Activated CD4-positive, alpha-beta memory T cell treated with anti-CD3 and anti-CD28 coated beads for 36 hours (primary cell): ENCODE data around the gene ABCC8. TPM values are rescaled to one million over a fixed set of nuclear protein-coding genes. Genes with fewer than 3 reads are reported as not detected.

ENCODE experiments used
- CTCF ChIA-PET: fragments of 350-600 bp; sonication (Branson Sonifier 250); formaldehyde crosslinking; loops from one replicate; lab custom pipeline; 2021; ENCODE audit warnings: antibody characterized with exemption, inconsistent platforms; lab: Charles Lee
- POLR2A ChIA-PET: fragments of 350-600 bp; sonication (Branson Sonifier 250); formaldehyde crosslinking; loops from one replicate; lab custom pipeline; 2021; ENCODE audit warnings: antibody characterized with exemption; lab: Charles Lee
- DNase-seq: peaks from one replicate; pipeline ENCODE4 v3.0.0-alpha.2; 2020
- H3K27ac Mint-ChIP-seq: one replicate; pipeline ENCODE4 v1.8.0; 2021; ENCODE audit warnings: mixed read lengths
- H3K27me3 Mint-ChIP-seq: one replicate; pipeline ENCODE4 v1.8.0; 2021; ENCODE audit warnings: mixed read lengths
- H3K36me3 Mint-ChIP-seq: one replicate; pipeline ENCODE4 v1.8.0; 2021; ENCODE audit warnings: mixed read lengths
- H3K4me1 Mint-ChIP-seq: one replicate; pipeline ENCODE4 v1.8.0; 2021; ENCODE audit warnings: low read depth, mixed read lengths
- H3K4me3 Mint-ChIP-seq: one replicate; pipeline ENCODE4 v1.8.0; 2021; ENCODE audit warnings: mild to moderate bottlenecking, mixed read lengths
- H3K9me3 Mint-ChIP-seq: one replicate; pipeline ENCODE4 v1.8.0; 2021; ENCODE audit warnings: mixed read lengths
- intact Hi-C: fragments of 100-400 bp; cut with micrococcal nuclease; formaldehyde crosslinking; loops from one replicate; pipeline ENCODE4 v1.15.1; 2023
- total RNA-seq, 2 experiments: library from RNA; stranded (reverse); gene quantifications; one replicate each; pipeline ENCODE4 v1.2.3, GENCODE V29; 2021

Gene ABCC8
- total RNA-seq, 2 experiments from 2014 or later: not detected

GRCh38 chr11:17351510-17352176 lies 125.0 kb downstream of the ABCC8 start, which contains the start of gene NCR3LG1:
Gene NCR3LG1 (plus strand): TSS chr11:17351800. CDS start chr11:17351970, 170 bp downstream.
- CTCF ChIA-PET: interaction anchor here (2.1 to 2.5 kb wide), 2 partner anchors 7 to 122 kb away, joined by 5 to 15 read pairs; no protein-coding TSS in a partner anchor

GRCh38 chr11:17351172-17351509 lies 125.5 kb downstream of the ABCC8 start:
- ChIA-PET CTCF (interaction anchor here (1.1 to 1.2 kb wide), 2 partner anchors 36 to 121 kb away, joined by 3 to 6 read pairs; no protein-coding TSS in a partner anchor), POLR2A (interaction anchor here (0.9 kb wide), 1 partner anchor 273 kb away, joined by 3 read pairs; no protein-coding TSS in a partner anchor)
- intact Hi-C loops: loop anchor here (1.0 to 10.0 kb wide), 5 partner anchors 53 to 664 kb away; partner anchors contain the start of genes C11orf58 and SERGEF
- Mint-ChIP-seq H3K9me3 (no peaks in the 10 kb centered on the region), H3K27ac (peak overlapping the region; percentile 25), H3K27me3 (peaks cover 16% of the 10 kb centered on the region), H3K4me3 (peak overlapping the region; percentile 79), H3K4me1 (peaks cover 33% of the 10 kb centered on the region), H3K36me3 (no peaks in the 10 kb centered on the region)
- DNase-seq: no peak

More at GRCh38 chr11:17351510-17352176, 125.0 kb downstream of the ABCC8 start, which contains the start of gene NCR3LG1:
- H3K9me3 Mint-ChIP-seq: no peaks in the 10 kb centered on the region
- intact Hi-C loops: loop anchor here (1.0 to 10.0 kb wide), 5 partner anchors 53 to 663 kb away; partner anchors contain the start of genes C11orf58 and SERGEF
- peak within 1 kb of the TSS; percentile 25 for H3K27ac Mint-ChIP-seq
- H3K4me3 Mint-ChIP-seq: peak within 1 kb of the TSS; percentile 79
- no peaks in the 10 kb centered on the region for H3K36me3 Mint-ChIP-seq
- peak; percentile 66 for DNase-seq
- peaks cover 16% of the 10 kb centered on the region for H3K27me3 Mint-ChIP-seq
- POLR2A ChIA-PET: interaction anchor here (0.6 kb wide), 1 partner anchor 76 kb away, joined by 4 read pairs; no protein-coding TSS in a partner anchor
- H3K4me1 Mint-ChIP-seq: peaks cover 33% of the 10 kb centered on the region

- no peaks in the 10 kb centered on the region for H3K36me3 Mint-ChIP-seq
- H3K4me1 Mint-ChIP-seq: peaks cover 33% of the 10 kb centered on the region
- intact Hi-C loops: loop anchor here (1.0 to 10.0 kb wide), 5 partner anchors 52 to 664 kb away; partner anchors contain the start of genes C11orf58 and SERGEF
- ChIA-PET CTCF (interaction anchor here (0.6 to 1.2 kb wide), 3 partner anchors 36 to 204 kb away, joined by 3 to 6 read pairs (median 5); no protein-coding TSS in a partner anchor), POLR2A (interaction anchor here (0.9 kb wide), 1 partner anchor 273 kb away, joined by 3 read pairs; no protein-coding TSS in a partner anchor)
- no peaks in the 10 kb centered on the region for H3K9me3 Mint-ChIP-seq
- H3K27me3 Mint-ChIP-seq: peaks cover 16% of the 10 kb centered on the region
- no peak for DNase-seq
- peak overlapping the region; percentile 25 for H3K27ac Mint-ChIP-seq
- peak overlapping the region; percentile 79 for H3K4me3 Mint-ChIP-seq
Measured at GRCh38 chr11:17350455-17351171, 126.0 kb downstream of the ABCC8 start.

GRCh38 chr11:17347676-17348075 lies 129.0 kb downstream of the ABCC8 start:
- intact Hi-C loops: no loop called here
- Mint-ChIP-seq H3K9me3 (no peaks in the 10 kb centered on the region), H3K4me3 (no peak overlapping the region), H3K27me3 (peaks cover 9% of the 10 kb centered on the region), H3K27ac (no peak overlapping the region), H3K4me1 (peaks cover 24% of the 10 kb centered on the region), H3K36me3 (no peaks in the 10 kb centered on the region)
- DNase-seq: no peak
- POLR2A ChIA-PET: no interaction called here
- CTCF ChIA-PET: interaction anchor here (1.2 kb wide), 1 partner anchor 118 kb away, joined by 5 read pairs; no protein-coding TSS in a partner anchor

GRCh38 chr11:17343907-17344306 lies 132.7 kb downstream of the ABCC8 start:
- peak; percentile 59 for DNase-seq
- ChIA-PET POLR2A (no interaction called here), CTCF (interaction anchor here (2.3 kb wide), 1 partner anchor 9 kb away, joined by 5 read pairs; no protein-coding TSS in a partner anchor)
- Mint-ChIP-seq H3K4me1 (peaks cover 8% of the 10 kb centered on the region), H3K27me3 (no peaks in the 10 kb centered on the region), H3K9me3 (no peaks in the 10 kb centered on the region), H3K4me3 (no peak overlapping the region), H3K36me3 (no peaks in the 10 kb centered on the region), H3K27ac (no peak overlapping the region)
- intact Hi-C loops: loop anchor here (1.0 kb wide), 1 partner anchor 50 kb away; no protein-coding TSS in a partner anchor

DNA sequence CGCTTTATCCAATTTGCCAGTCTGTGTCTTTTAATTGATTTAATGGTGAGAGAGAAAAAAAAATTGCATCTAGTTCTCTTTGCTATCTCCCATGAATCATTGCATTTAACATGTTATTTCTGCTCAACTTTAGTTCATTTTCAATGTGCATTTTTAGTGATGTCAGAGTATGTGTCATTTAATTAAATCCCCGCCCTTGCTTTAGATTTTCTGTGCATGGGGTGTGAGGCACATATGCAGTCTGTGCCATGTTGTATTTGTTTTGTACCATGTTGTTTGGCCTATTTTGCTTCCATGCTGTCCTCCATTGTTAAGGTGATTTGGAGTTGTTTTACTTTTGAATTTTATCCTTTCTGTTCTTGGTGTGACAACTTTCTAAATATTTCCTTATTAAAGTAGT lies 133.4 kb downstream of the ABCC8 start:
- no peaks in the 10 kb centered on the region for H3K9me3 Mint-ChIP-seq
- H3K27ac Mint-ChIP-seq: no peak overlapping the region
- CTCF ChIA-PET: no interaction called here
- H3K27me3 Mint-ChIP-seq: no peaks in the 10 kb centered on the region
- POLR2A ChIA-PET: no interaction called here
- no peak for DNase-seq
- no peak overlapping the region for H3K4me3 Mint-ChIP-seq
- intact Hi-C loops: no loop called here
- peaks cover 8% of the 10 kb centered on the region for H3K4me1 Mint-ChIP-seq
- no peaks in the 10 kb centered on the region for H3K36me3 Mint-ChIP-seq

Other genes with a start within 250 kb of the ABCC8 start
- 10 to 100 TPM; 38.1 to 38.2 TPM for gene NUCB2, start 200.1 kb downstream of the ABCC8 start, total RNA-seq
- under 1 TPM; 0.69 to 0.82 TPM for gene NCR3LG1, start 125.0 kb downstream of the ABCC8 start, total RNA-seq
- gene KCNJ11, start 88.2 kb downstream of the ABCC8 start, total RNA-seq: under 1 TPM; 0.10 to 0.57 TPM
- not detected for gene USH1C, start 67.6 kb upstream of the ABCC8 start, total RNA-seq
- gene OTOG, start 70.4 kb upstream of the ABCC8 start, total RNA-seq: not detected
- not detected for gene MYOD1, start 242.7 kb upstream of the ABCC8 start, total RNA-seq